HepG2 (cell line): ENCODE measurements around the gene BIVM. TPM values are rescaled to one million over a fixed set of nuclear protein-coding genes. Genes with fewer than 3 reads are reported as not detected.

Experiments
- ATAC-seq: fragments of 200-7000 bp; cut with Tn5 transposase; 3 replicates; pipeline ENCODE4 v1.9.1; 2020; ENCODE audit warnings: mild to moderate bottlenecking, moderate library complexity
- BruUV-seq: library from RNA; stranded (reverse); fragments of 400-500 nt; replicated peaks from 2 replicates; lab custom pipeline; 2021; lab: Mats Ljungman, UMichigan
- CTCF ChIA-PET: fragments of 300-600 bp; formaldehyde crosslinking; extraction: SDS; loops from one replicate; lab custom pipeline; 2021; ENCODE audit warnings: low total read pairs, inconsistent platforms, low intra/inter-chr PET ratio; lab: Yijun Ruan, JAX
- POLR2A ChIA-PET: fragments of 350-600 bp; sonication (Branson Sonifier 250); formaldehyde crosslinking; loops from one replicate; lab custom pipeline; 2020; ENCODE audit warnings: antibody characterized with exemption, inconsistent platforms; lab: Yijun Ruan, JAX
- DNase-seq: peaks from one replicate; pipeline ENCODE4 v3.0.0-alpha.2; 2015; ENCODE audit warnings: low spot score
- FAIRE-seq: peaks from 3 replicates; lab custom pipeline; 2011; peaks lifted over from hg19 to GRCh38; lab: Jason Lieb, UNC
- H2AFZ ChIP-seq: one replicate; pipeline ENCODE4 v1.6.1; 2011; ENCODE audit warnings: low read length, inconsistent platforms
- H3K27ac ChIP-seq: fragments of 300-600 bp; 3 replicates; pipeline ENCODE4 v1.8.0; 2011; ENCODE audit warnings: mixed run types, mild to moderate bottlenecking, mixed read lengths, low read length, inconsistent platforms; ENCODE audit not compliant: insufficient read depth; ENCODE audit errors: extremely low read length
- H3K27me3 ChIP-seq, 2 experiments: fragments of 200-600 bp in 1 of 2; 2 replicates in 1 of 2; 3 replicates in 1 of 2; pipeline versions ENCODE4 v1.6.0 to v1.8.0; 2011; ENCODE audit warnings: low read length in 2 of 2, mild to moderate bottlenecking in 2 of 2, moderate library complexity in 2 of 2, inconsistent platforms in 1 of 2; ENCODE audit not compliant: insufficient read depth in 2 of 2, control insufficient read depth in 1 of 2
- H3K36me3 ChIP-seq, 2 experiments: fragments of 200-600 bp in 1 of 2; replicated peaks in 1 of 2; 2 replicates in 1 of 2; 3 replicates in 1 of 2; pipeline versions ENCODE4 v1.5.1 to v1.8.0; 2011; ENCODE audit warnings: low read length in 2 of 2, inconsistent platforms in 1 of 2; ENCODE audit not compliant: insufficient read depth in 2 of 2, control insufficient read depth in 1 of 2
- H3K4me1 ChIP-seq: 2 replicates; pipeline ENCODE4 v1.5.1; 2012; ENCODE audit warnings: low read length, inconsistent platforms; ENCODE audit not compliant: insufficient read depth
- H3K4me2 ChIP-seq: 2 replicates; pipeline ENCODE4 v1.6.0; 2011; ENCODE audit warnings: low read depth, low read length, inconsistent platforms
- H3K4me3 ChIP-seq, 3 experiments: fragments of 200-600 bp in 1 of 3; sonication (generic), shearing (Covaris generic) in 1 of 3; replicated peaks in 1 of 3; 2 replicates each; pipeline ENCODE4 v1.5.1; 2011 to 2016; ENCODE audit warnings: low read length in 3 of 3, inconsistent platforms in 2 of 3, low read depth in 2 of 3, mild to moderate bottlenecking in 2 of 3, control low read depth in 1 of 3, mixed read lengths in 1 of 3; ENCODE audit not compliant: insufficient read depth in 1 of 3
- H3K79me2 ChIP-seq: one replicate; pipeline ENCODE4 v1.6.1; 2011; ENCODE audit warnings: low read length, inconsistent platforms; ENCODE audit not compliant: insufficient read depth
- H3K9ac ChIP-seq: 2 replicates; pipeline ENCODE4 v1.6.0; 2011; ENCODE audit warnings: mild to moderate bottlenecking, low read depth, low read length, inconsistent platforms; ENCODE audit not compliant: insufficient read depth
- H3K9me3 ChIP-seq: 2 replicates; pipeline ENCODE4 v1.5.1; 2012; ENCODE audit warnings: mild to moderate bottlenecking, low read length
- H4K20me1 ChIP-seq: 2 replicates; pipeline ENCODE4 v1.6.0; 2011; ENCODE audit warnings: inconsistent platforms, mild to moderate bottlenecking, low read length, moderate library complexity; ENCODE audit not compliant: insufficient read depth
- ATF4 ChIP-seq, 2 experiments: fragments of 450-650 bp in 1 of 2; sonication (generic) in 1 of 2; formaldehyde crosslinking; IDR thresholded peaks; 2 replicates each; pipeline versions ENCODE4 v1.5.0 to v1.8.0; 2020 to 2022; ENCODE audit warnings: mild to moderate bottlenecking in 1 of 2, missing genetic modification reagents in 1 of 2
- CEBPB ChIP-seq: IDR thresholded peaks from 2 replicates; pipeline ENCODE4 v1.6.1; 2011; ENCODE audit warnings: low read depth, low read length, improper control_type of control experiment, borderline replicate concordance
- HNF4A ChIP-seq: sonication (generic); formaldehyde crosslinking; IDR thresholded peaks from 2 replicates; pipeline ENCODE4 v1.4.0; 2020; ENCODE audit warnings: missing genetic modification reagents
- NFYB ChIP-seq: sonication (generic); formaldehyde crosslinking; IDR thresholded peaks from 2 replicates; pipeline ENCODE4 v1.4.0; 2020; ENCODE audit warnings: missing genetic modification reagents
- RAD21 ChIP-seq: fragments of 450-650 bp; formaldehyde crosslinking; IDR thresholded peaks from 2 replicates; pipeline ENCODE4 v1.5.0; 2020; ENCODE audit warnings: mild to moderate bottlenecking
- SCMH1 ChIP-seq: sonication (generic); formaldehyde crosslinking; IDR thresholded peaks from 2 replicates; pipeline ENCODE4 v1.9.0; 2021; ENCODE audit warnings: missing genetic modification reagents, mild to moderate bottlenecking, borderline replicate concordance
- SPEN ChIP-seq: sonication (generic); formaldehyde crosslinking; IDR thresholded peaks from 2 replicates; pipeline ENCODE4 v1.5.1; 2020; ENCODE audit warnings: low read depth, mild to moderate bottlenecking, missing genetic modification reagents
- ZKSCAN8 ChIP-seq: IDR thresholded peaks from 2 replicates; pipeline ENCODE4 v1.6.1; 2016; ENCODE audit warnings: borderline replicate concordance, missing genetic modification reagents, missing compliant biosample characterization
- ZNF121 ChIP-seq: sonication (generic); formaldehyde crosslinking; IDR thresholded peaks from 2 replicates; pipeline ENCODE4 v1.5.0; 2020; ENCODE audit warnings: mild to moderate bottlenecking, missing genetic modification reagents
- ZNF451 ChIP-seq: sonication (generic); formaldehyde crosslinking; IDR thresholded peaks from 2 replicates; pipeline ENCODE4 v1.5.0; 2020; ENCODE audit warnings: mild to moderate bottlenecking, missing genetic modification reagents
- ZNF512 ChIP-seq: sonication (generic); formaldehyde crosslinking; IDR thresholded peaks from 2 replicates; pipeline ENCODE4 v1.4.0; 2020; ENCODE audit warnings: mild to moderate bottlenecking, missing genetic modification reagents
- WGBS: methylation state at CpG from one replicate; pipeline ENCODE4 v1.1.6; 2017; ENCODE audit warnings: low lambda C conversion rate; 5-methylcytosine and 5-hydroxymethylcytosine counted together
- in situ Hi-C: cut with HindIII; loops from 2 replicates; pipeline ENCODE4 v1.10.0; 2017; ENCODE audit warnings: low pct_unique_long_range_greater_than_20kb; ENCODE audit not compliant: extremely low pct_ligation_motif_present
- intact Hi-C: fragments of 100-400 bp; cut with micrococcal nuclease; formaldehyde crosslinking; loops from one replicate; pipeline ENCODE4 v1.10.0; 2022; ENCODE audit not compliant: unreplicated experiment
- polyA plus RNA-seq, 8 experiments: library from polyadenylated mRNA; depleted of rRNA in 3 of 8; stranded (reverse) in 7 of 8; unstranded in 1 of 8; fragments of >200 nt; fragmentation: Illumina TruSeq in 4 of 8; extraction: Trizol in 4 of 8; gene quantifications; 2 replicates each; pipeline versions ENCODE4 v1.2.1 to v1.2.3, GENCODE V29; 2011 to 2016; ENCODE audit warnings: low read depth in 4 of 8, missing spikeins in 1 of 8, mixed read lengths in 1 of 8; ENCODE audit not compliant: insufficient read depth in 1 of 8
- total RNA-seq, 5 experiments: library from RNA; depleted of rRNA; stranded (reverse); fragments of >200 nt; fragmentation: Illumina TruSeq; extraction: Trizol; gene quantifications; 2 replicates each; pipeline ENCODE4 v1.2.3, GENCODE V29; 2016; ENCODE audit warnings: low read depth in 1 of 5

BIVM gene
- total and polyA plus RNA-seq, 2 of the 13 experiments (the other 11 are each of a cell fraction or from before 2014, with no cell fraction given): 10.4 to 15.8 TPM

GRCh38 chr13:102877303-102877702 is 78.4 kb downstream of the BIVM start:
- FAIRE-seq (no peak), ATAC-seq (peak; percentile 98), DNase-seq (peak; percentile 53)
- H3K79me2 ChIP-seq: no peaks in the 10 kb centered on the region
- CTCF ChIA-PET: no interaction called here
- H3K4me3 ChIP-seq: no peak overlapping the region
- H4K20me1 ChIP-seq: no peaks in the 10 kb centered on the region
- TF ChIP-seq ZNF121 (CRISPR knock-in tag) (no peak), HNF4A (CRISPR knock-in tag) (peak; percentile 33; the same call in 1 of the 2 replicates), NFYB (no peak), SCMH1 (CRISPR knock-in tag) (no peak), ZNF512 (CRISPR knock-in tag) (no peak), ZNF451 (CRISPR knock-in tag) (no peak), CEBPB (peak; percentile 35; the same call in 1 of the 2 replicates), ZKSCAN8 (CRISPR knock-in tag) (no peak), SPEN (no peak), RAD21 (CRISPR knock-in tag) (no peak), ATF4 (CRISPR knock-in tag; IDR thresholded peaks at IDR 0.05) (no peak)
- no peak overlapping the region for H3K27ac ChIP-seq
- peaks cover 7% of the 10 kb centered on the region; the same call in 1 of the 2 replicates for H3K4me1 ChIP-seq
- no peaks in the 10 kb centered on the region for H3K9me3 ChIP-seq
- POLR2A ChIA-PET: no interaction called here
- no peak overlapping the region for H2AFZ ChIP-seq
- intact Hi-C loops (no loop called here), in situ Hi-C loops (no loop called here)
- no TSS peak for BruUV-seq
- peaks cover 6 to 32% of the 10 kb centered on the region in 2 experiments; a peak in 4 of 5 replicates for H3K36me3 ChIP-seq
- H3K9ac ChIP-seq: no peak overlapping the region
- WGBS: 91% methylated on average over 1 of the region's 1 CpG
- H3K27me3 ChIP-seq: no peaks in the 10 kb centered on the region
- no peak overlapping the region for H3K4me2 ChIP-seq
